ENCODE results near the gene GOSR2. TPM values are rescaled to one million over a fixed set of nuclear protein-coding genes. Genes with fewer than 3 reads are reported as not detected.

The GOSR2 gene
- total RNA-seq, 4 donors from 2014 or later: 37.7 to 44.9 (median 43.8) TPM

DNA sequence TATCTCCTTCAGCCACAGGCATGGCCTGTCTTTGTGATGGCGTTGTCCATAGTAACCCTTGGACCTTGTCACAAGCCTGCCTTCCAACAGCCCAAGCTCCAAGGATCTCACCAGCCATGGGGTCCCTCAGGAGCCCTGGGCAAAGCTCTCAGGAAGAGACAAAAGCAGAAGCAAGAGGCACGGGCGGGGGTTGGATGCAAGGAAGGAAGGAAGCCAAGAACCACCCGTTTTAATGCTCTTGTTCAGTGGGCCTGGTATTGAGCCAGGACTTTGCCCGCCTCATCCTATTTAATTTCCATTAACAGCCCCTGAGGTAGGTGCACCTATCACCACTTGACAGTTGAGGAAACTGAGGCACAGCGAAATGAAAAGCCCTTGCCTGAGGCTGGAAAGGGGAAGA, 32.3 kb upstream of the GOSR2 start:
- H3K27me3 ChIP-seq: peaks cover 0 to 80% (median 2%) of the 10 kb centered on the region in 4 donors

GRCh38 chr17:46892192-46892703, 30.7 kb upstream of the GOSR2 start:
- H3K9me3 ChIP-seq: no peaks in the 10 kb centered on the region
- no peak for DNase-seq (ENCODE audit: extremely low spot score)
- H3K4me3 ChIP-seq: no peak overlapping the region
- TF ChIP-seq, protein P1, sequence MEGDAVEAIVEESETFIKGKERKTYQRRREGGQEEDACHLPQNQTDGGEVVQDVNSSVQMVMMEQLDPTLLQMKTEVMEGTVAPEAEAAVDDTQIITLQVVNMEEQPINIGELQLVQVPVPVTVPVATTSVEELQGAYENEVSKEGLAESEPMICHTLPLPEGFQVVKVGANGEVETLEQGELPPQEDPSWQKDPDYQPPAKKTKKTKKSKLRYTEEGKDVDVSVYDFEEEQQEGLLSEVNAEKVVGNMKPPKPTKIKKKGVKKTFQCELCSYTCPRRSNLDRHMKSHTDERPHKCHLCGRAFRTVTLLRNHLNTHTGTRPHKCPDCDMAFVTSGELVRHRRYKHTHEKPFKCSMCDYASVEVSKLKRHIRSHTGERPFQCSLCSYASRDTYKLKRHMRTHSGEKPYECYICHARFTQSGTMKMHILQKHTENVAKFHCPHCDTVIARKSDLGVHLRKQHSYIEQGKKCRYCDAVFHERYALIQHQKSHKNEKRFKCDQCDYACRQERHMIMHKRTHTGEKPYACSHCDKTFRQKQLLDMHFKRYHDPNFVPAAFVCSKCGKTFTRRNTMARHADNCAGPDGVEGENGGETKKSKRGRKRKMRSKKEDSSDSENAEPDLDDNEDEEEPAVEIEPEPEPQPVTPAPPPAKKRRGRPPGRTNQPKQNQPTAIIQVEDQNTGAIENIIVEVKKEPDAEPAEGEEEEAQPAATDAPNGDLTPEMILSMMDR (IDR thresholded peaks at IDR 0.05): no peak
- TF ChIP-seq POLR2AphosphoS5 (IDR thresholded peaks at IDR 0.05) (no peak), POLR2A (IDR thresholded peaks at IDR 0.05; ENCODE audit: low read depth) (no peak), EP300 (IDR thresholded peaks at IDR 0.05) (no peak)
- intact Hi-C loops (cut with DNase I): no loop called here
- WGBS: 65% methylated on average over 4 of the region's 4 CpGs
- H3K27ac ChIP-seq (replicated peaks in 1 of 4): no peak overlapping the region
- H3K27me3 ChIP-seq: peaks cover 0 to 79% (median 2%) of the 10 kb centered on the region in 4 donors
- H3K36me3 ChIP-seq: no peaks in the 10 kb centered on the region
- H3K4me1 ChIP-seq: no peaks in the 10 kb centered on the region

More for the DNA sequence above, 32.3 kb upstream of the GOSR2 start:
- Histone ChIP-seq H3K27ac (replicated peaks in 1 of 4) (no peak overlapping the region), H3K9me3 (no peaks in the 10 kb centered on the region), H3K4me1 (no peaks in the 10 kb centered on the region), H3K36me3 (no peaks in the 10 kb centered on the region), H3K4me3 (no peak overlapping the region)
- intact Hi-C loops (cut with DNase I): no loop called here
- 44% methylated on average over 6 of the region's 6 CpGs for WGBS
- DNase-seq (ENCODE audit: extremely low spot score): no peak
- TF ChIP-seq, protein P1 (IDR thresholded peaks at IDR 0.05): no peak
- TF ChIP-seq POLR2A (IDR thresholded peaks at IDR 0.05; ENCODE audit: low read depth): no peak
- TF ChIP-seq EP300 (IDR thresholded peaks at IDR 0.05): no peak
- TF ChIP-seq POLR2AphosphoS5 (IDR thresholded peaks at IDR 0.05): no peak

- intact Hi-C loops (cut with DNase I): no loop called here
- Histone ChIP-seq H3K4me1 (no peaks in the 10 kb centered on the region), H3K27me3 (peaks cover 0 to 76% (median 2%) of the 10 kb centered on the region in 4 donors), H3K36me3 (no peaks in the 10 kb centered on the region), H3K9me3 (peaks cover 0 to 8% (median 4%) of the 10 kb centered on the region in 4 donors), H3K4me3 (no peak overlapping the region), H3K27ac (replicated peaks in 1 of 4) (no peak overlapping the region)
- WGBS: 82% methylated on average over 9 of the region's 9 CpGs
- DNase-seq (ENCODE audit: extremely low spot score): no peak
- no peak for TF ChIP-seq POLR2AphosphoS5 (IDR thresholded peaks at IDR 0.05)
These were observed 28.9 kb upstream of the GOSR2 start for GRCh38 chr17:46894024-46894423.

GRCh38 chr17:46894476-46895151, 28.3 kb upstream of the GOSR2 start:
- 43% methylated on average over 19 of the region's 29 CpGs for WGBS
- H3K27ac ChIP-seq (replicated peaks in 1 of 4): no peak overlapping the region
- H3K9me3 ChIP-seq: peaks cover 0 to 10% (median 4%) of the 10 kb centered on the region in 4 donors
- H3K4me1 ChIP-seq: no peaks in the 10 kb centered on the region
- peaks cover 0 to 70% (median 2%) of the 10 kb centered on the region in 4 donors for H3K27me3 ChIP-seq
- H3K4me3 ChIP-seq: no peak overlapping the region
- intact Hi-C loops (cut with DNase I): no loop called here
- DNase-seq (ENCODE audit: extremely low spot score): no peak
- TF ChIP-seq POLR2AphosphoS5 (IDR thresholded peaks at IDR 0.05): no peak
- TF ChIP-seq, protein P1 (IDR thresholded peaks at IDR 0.05): no peak
- no peak for TF ChIP-seq POLR2A (IDR thresholded peaks at IDR 0.05; ENCODE audit: low read depth)
- TF ChIP-seq EP300 (IDR thresholded peaks at IDR 0.05): no peak
- H3K36me3 ChIP-seq: no peaks in the 10 kb centered on the region

- TF ChIP-seq EP300 (IDR thresholded peaks at IDR 0.05) (no peak), POLR2AphosphoS5 (IDR thresholded peaks at IDR 0.05) (no peak), POLR2A (IDR thresholded peaks at IDR 0.05; ENCODE audit: low read depth) (no peak)
- TF ChIP-seq, protein P1 (IDR thresholded peaks at IDR 0.05): no peak
These were observed 27.8 kb upstream of the GOSR2 start for GRCh38 chr17:46895171-46895570.

More at GRCh38 chr17:46895171-46895570, 27.8 kb upstream of the GOSR2 start:
- H3K27me3 ChIP-seq: peaks cover 0 to 65% (median 2%) of the 10 kb centered on the region in 4 donors
- no peak overlapping the region for H3K27ac ChIP-seq (replicated peaks in 1 of 4)
- H3K36me3 ChIP-seq: no peaks in the 10 kb centered on the region
- intact Hi-C loops (cut with DNase I): no loop called here
- DNase-seq (ENCODE audit: extremely low spot score): no peak
- 82% methylated on average over 6 of the region's 9 CpGs for WGBS
- H3K4me3 ChIP-seq: no peak overlapping the region
- H3K4me1 ChIP-seq: no peaks in the 10 kb centered on the region
- H3K9me3 ChIP-seq: peaks cover 0 to 10% (median 4%) of the 10 kb centered on the region in 4 donors
